C4-2B (cell line): ENCODE results near the gene WASF2.

ENCODE experiments used
- CTCF ChIP-seq: fragments of 450-650 bp; conservative IDR thresholded peaks from 2 replicates; pipeline ENCODE4 v1.5.1; 2017; ENCODE audit warnings: mild to moderate bottlenecking
- ZFX ChIP-seq: fragments of 450-650 bp; IDR thresholded peaks from 2 replicates; pipeline ENCODE4 v1.6.1; 2017

- TF ChIP-seq CTCF: no peak
- no peak for TF ChIP-seq ZFX
Observed at GRCh38 chr1:27427816-27428315, 62.1 kb downstream of the WASF2 start.
